ENCODE measurements around the gene FGF13. TPM values are rescaled to one million over a fixed set of nuclear protein-coding genes. Genes with fewer than 3 reads are reported as not detected.

FGF13 gene
- total and polyA plus RNA-seq, 2 donors from 2014 or later, result 9.2 to 16.6 TPM

DNA sequence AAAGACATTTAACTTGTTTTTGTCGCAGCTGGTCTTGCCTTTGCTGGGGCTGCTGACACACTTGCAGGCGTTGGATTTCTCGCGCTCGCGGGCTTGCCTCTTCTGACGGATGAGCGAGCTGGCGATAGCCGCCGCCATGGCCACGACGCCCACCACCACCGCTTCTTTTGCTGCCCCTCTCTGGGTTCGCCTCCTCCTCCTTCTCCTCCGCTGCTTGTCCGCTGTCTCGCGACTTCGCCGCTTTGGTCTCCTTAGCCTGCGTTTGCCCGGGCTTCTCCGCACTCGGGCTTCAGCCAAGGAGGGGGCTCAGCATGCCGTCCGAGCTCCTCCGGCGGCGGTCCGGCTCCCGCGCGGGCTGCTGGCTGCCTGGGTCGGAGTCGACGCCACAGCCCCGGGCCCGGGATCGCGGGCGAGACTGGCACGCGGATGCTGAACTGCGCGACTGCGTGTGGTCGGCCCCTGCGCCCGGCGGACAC lies 613 bp downstream of the FGF13 start:
- TF ChIP-seq, protein P1, sequence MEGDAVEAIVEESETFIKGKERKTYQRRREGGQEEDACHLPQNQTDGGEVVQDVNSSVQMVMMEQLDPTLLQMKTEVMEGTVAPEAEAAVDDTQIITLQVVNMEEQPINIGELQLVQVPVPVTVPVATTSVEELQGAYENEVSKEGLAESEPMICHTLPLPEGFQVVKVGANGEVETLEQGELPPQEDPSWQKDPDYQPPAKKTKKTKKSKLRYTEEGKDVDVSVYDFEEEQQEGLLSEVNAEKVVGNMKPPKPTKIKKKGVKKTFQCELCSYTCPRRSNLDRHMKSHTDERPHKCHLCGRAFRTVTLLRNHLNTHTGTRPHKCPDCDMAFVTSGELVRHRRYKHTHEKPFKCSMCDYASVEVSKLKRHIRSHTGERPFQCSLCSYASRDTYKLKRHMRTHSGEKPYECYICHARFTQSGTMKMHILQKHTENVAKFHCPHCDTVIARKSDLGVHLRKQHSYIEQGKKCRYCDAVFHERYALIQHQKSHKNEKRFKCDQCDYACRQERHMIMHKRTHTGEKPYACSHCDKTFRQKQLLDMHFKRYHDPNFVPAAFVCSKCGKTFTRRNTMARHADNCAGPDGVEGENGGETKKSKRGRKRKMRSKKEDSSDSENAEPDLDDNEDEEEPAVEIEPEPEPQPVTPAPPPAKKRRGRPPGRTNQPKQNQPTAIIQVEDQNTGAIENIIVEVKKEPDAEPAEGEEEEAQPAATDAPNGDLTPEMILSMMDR (IDR thresholded peaks at IDR 0.05; ENCODE audit: borderline replicate concordance, extremely low read depth, insufficient read depth), result no peak
- Histone ChIP-seq H3K4me3 (ENCODE audit: low read length in 3 of 3) (peak overlapping the region; percentile 45 to 61 (median 46)), H3K27me3 (ENCODE audit: control insufficient read depth, insufficient read depth, low read length) (peaks cover 8% of the 10 kb centered on the region), H3K9ac (ENCODE audit: low read length in 3 of 3) (no peak overlapping the region), H3K27ac (ENCODE audit: low read depth in 2 of 2, low read length in 2 of 2) (no peak overlapping the region), H3K4me1 (ENCODE audit: control insufficient read depth in 2 of 3, insufficient read depth in 2 of 3, low read depth in 1 of 3, low read length in 3 of 3) (no peaks in the 10 kb centered on the region), H3K9me3 (ENCODE audit: control insufficient read depth in 2 of 3, insufficient read depth in 1 of 3, low read length in 3 of 3) (no peaks in the 10 kb centered on the region), H3K36me3 (ENCODE audit: control insufficient read depth in 2 of 3, insufficient read depth in 3 of 3, low read length in 3 of 3) (no peaks in the 10 kb centered on the region)
- intact Hi-C loops (cut with DNase I), result no loop called here
- no peak for FAIRE-seq
- DNase-seq, result peak; percentile 29 to 73 (median 41)

DNA sequence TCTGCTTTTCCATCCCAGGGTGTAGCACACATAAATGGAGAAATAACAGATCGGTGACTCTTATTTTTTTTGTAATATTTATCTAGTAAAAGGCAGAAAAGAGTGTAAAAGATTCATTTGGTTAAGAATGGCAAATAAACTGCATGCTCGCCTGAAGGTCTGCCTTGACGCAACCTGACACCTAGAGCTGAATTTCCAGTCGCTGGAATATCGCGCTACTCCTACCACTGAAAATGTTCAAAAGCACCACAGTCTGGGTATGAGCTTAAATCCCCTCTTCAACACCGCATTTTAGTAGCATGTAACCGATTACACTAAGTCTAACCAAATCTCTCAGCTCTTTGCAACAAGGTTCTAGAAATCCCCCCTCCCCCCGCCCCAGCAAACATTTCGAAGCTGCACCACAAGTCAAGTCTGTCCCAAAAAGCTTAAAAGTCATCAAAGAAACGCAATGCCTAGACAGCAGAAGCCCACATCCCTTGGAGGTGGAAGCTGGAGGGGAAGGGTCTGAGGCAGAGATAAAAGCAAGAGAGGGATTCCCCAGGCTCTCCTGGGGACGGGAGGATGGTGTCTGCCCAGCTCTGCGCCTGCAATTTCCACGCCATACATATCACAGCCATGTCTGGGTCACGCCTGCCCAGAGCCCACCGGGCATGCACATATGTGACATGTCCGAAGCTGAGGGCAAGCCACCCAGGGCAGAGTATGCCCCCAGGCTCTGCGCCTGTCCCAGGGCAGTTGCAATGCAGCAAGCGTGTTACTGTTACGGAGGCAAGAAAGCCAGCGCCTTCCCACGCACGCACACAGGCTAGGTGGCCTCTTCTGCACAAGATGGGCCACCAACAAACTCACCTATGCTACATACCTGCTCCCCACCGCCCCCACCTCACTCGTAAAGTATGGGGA lies 1.4 kb downstream of the FGF13 start:
- no peak for FAIRE-seq
- intact Hi-C loops (cut with DNase I), result no loop called here
- Histone ChIP-seq H3K4me1 (ENCODE audit: control insufficient read depth in 2 of 3, insufficient read depth in 2 of 3, low read depth in 1 of 3, low read length in 3 of 3) (no peaks in the 10 kb centered on the region), H3K9ac (ENCODE audit: low read length in 3 of 3) (peak overlapping the region in 1 of 3 donors; percentile 15), H3K9me3 (ENCODE audit: control insufficient read depth in 2 of 3, insufficient read depth in 1 of 3, low read length in 3 of 3) (no peaks in the 10 kb centered on the region), H3K27me3 (ENCODE audit: control insufficient read depth, insufficient read depth, low read length) (peaks cover 8% of the 10 kb centered on the region), H3K27ac (ENCODE audit: low read depth in 2 of 2, low read length in 2 of 2) (no peak overlapping the region), H3K36me3 (ENCODE audit: control insufficient read depth in 2 of 3, insufficient read depth in 3 of 3, low read length in 3 of 3) (no peaks in the 10 kb centered on the region), H3K4me3 (ENCODE audit: low read length in 3 of 3) (peak overlapping the region; percentile 45 to 61 (median 46))
- DNase-seq, result peak; percentile 13 to 59 (median 47)
- TF ChIP-seq, protein P1 (IDR thresholded peaks at IDR 0.05; ENCODE audit: borderline replicate concordance, extremely low read depth, insufficient read depth), result no peak

DNA sequence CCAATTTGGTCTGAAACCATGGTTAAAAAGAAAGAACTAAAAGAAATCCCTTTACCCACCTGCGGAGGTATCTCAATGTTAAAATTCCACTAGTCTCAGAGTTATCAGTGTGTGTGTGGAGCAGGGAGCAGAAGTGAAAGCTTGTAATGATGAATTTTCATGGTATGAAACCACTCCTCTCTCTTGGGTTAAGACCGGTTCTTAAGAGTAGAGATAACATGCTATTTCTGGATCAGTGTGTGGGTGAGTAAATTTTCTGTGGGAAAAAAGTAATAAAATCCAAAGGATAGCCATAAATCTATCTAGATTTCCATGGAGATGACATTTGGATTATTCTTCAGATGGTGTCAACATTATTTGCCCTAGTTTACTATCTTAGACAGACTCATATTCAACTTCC lies 3.2 kb downstream of the FGF13 start:
- Histone ChIP-seq H3K36me3 (ENCODE audit: control insufficient read depth in 2 of 3, insufficient read depth in 3 of 3, low read length in 3 of 3) (no peaks in the 10 kb centered on the region), H3K4me1 (ENCODE audit: control insufficient read depth in 2 of 3, insufficient read depth in 2 of 3, low read depth in 1 of 3, low read length in 3 of 3) (no peaks in the 10 kb centered on the region), H3K9ac (ENCODE audit: low read length in 3 of 3) (no peak overlapping the region), H3K27ac (ENCODE audit: low read depth in 2 of 2, low read length in 2 of 2) (no peak overlapping the region), H3K4me3 (ENCODE audit: low read length in 3 of 3) (no peak overlapping the region), H3K9me3 (ENCODE audit: control insufficient read depth in 2 of 3, insufficient read depth in 1 of 3, low read length in 3 of 3) (no peaks in the 10 kb centered on the region), H3K27me3 (ENCODE audit: control insufficient read depth, insufficient read depth, low read length) (peaks cover 8% of the 10 kb centered on the region)
- DNase-seq, result no peak
- peak; percentile 71 for FAIRE-seq
- intact Hi-C loops (cut with DNase I), result no loop called here
- TF ChIP-seq, protein P1 (IDR thresholded peaks at IDR 0.05; ENCODE audit: borderline replicate concordance, extremely low read depth, insufficient read depth), result no peak

Data from kidney (tissue), 14 donors.